Neural cell (in vitro differentiated cells): ENCODE data around the gene RAB41.

Experiments
- RAD21 ChIP-seq: fragments of 450-650 bp; conservative IDR thresholded peaks from 2 replicates; pipeline ENCODE4 v1.6.1; 2014; ENCODE audit warnings: antibody characterized with exemption, mild to moderate bottlenecking, moderate library complexity
- TF ChIP-seq, protein P1 (sequence below): fragments of 450-650 bp; IDR thresholded peaks from 2 replicates; pipeline ENCODE4 v1.5.1; 2014; ENCODE audit warnings: antibody characterized with exemption, mild to moderate bottlenecking, moderate library complexity; ENCODE audit not compliant: poor library complexity, severe bottlenecking
- TF ChIP-seq, protein P2 (sequence below): IDR thresholded peaks from 2 replicates; pipeline ENCODE4 v1.6.1; 2012; ENCODE audit warnings: borderline replicate concordance

DNA sequence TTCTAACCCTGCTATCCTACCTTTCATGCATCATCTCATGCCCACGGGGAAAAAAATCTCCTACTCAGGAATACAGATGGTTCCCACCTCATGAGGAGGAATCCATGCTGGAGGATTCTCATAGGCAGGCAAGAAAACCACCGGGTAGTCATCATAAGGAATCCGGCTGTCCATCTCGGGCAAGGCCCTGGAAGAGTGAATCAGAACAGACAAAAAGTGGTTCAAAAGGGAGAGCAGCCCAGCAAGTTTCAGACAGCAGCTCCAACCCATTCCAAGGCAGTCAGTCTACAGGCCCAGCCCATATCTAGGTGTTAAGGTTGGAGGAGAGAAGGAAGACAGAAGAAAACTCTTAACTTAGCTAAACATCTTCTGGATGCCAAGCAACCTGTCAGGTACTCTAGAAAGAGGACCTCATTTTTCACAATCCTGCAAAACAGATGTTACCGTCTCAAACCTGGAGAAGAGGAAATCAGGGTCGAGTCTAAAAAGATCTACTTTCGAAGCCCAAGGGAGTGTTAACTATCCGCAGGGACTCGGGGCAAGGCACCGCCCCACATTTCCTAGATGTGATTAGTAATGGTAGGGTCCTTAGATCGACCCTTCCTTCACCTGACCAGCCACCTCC is 7.3 kb downstream of the RAB41 start:
- TF ChIP-seq, protein P1, sequence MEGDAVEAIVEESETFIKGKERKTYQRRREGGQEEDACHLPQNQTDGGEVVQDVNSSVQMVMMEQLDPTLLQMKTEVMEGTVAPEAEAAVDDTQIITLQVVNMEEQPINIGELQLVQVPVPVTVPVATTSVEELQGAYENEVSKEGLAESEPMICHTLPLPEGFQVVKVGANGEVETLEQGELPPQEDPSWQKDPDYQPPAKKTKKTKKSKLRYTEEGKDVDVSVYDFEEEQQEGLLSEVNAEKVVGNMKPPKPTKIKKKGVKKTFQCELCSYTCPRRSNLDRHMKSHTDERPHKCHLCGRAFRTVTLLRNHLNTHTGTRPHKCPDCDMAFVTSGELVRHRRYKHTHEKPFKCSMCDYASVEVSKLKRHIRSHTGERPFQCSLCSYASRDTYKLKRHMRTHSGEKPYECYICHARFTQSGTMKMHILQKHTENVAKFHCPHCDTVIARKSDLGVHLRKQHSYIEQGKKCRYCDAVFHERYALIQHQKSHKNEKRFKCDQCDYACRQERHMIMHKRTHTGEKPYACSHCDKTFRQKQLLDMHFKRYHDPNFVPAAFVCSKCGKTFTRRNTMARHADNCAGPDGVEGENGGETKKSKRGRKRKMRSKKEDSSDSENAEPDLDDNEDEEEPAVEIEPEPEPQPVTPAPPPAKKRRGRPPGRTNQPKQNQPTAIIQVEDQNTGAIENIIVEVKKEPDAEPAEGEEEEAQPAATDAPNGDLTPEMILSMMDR, result no peak
- TF ChIP-seq RAD21, result no peak
- TF ChIP-seq, protein P2, sequence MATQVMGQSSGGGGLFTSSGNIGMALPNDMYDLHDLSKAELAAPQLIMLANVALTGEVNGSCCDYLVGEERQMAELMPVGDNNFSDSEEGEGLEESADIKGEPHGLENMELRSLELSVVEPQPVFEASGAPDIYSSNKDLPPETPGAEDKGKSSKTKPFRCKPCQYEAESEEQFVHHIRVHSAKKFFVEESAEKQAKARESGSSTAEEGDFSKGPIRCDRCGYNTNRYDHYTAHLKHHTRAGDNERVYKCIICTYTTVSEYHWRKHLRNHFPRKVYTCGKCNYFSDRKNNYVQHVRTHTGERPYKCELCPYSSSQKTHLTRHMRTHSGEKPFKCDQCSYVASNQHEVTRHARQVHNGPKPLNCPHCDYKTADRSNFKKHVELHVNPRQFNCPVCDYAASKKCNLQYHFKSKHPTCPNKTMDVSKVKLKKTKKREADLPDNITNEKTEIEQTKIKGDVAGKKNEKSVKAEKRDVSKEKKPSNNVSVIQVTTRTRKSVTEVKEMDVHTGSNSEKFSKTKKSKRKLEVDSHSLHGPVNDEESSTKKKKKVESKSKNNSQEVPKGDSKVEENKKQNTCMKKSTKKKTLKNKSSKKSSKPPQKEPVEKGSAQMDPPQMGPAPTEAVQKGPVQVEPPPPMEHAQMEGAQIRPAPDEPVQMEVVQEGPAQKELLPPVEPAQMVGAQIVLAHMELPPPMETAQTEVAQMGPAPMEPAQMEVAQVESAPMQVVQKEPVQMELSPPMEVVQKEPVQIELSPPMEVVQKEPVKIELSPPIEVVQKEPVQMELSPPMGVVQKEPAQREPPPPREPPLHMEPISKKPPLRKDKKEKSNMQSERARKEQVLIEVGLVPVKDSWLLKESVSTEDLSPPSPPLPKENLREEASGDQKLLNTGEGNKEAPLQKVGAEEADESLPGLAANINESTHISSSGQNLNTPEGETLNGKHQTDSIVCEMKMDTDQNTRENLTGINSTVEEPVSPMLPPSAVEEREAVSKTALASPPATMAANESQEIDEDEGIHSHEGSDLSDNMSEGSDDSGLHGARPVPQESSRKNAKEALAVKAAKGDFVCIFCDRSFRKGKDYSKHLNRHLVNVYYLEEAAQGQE, result no peak
